ENCODE results near the gene TRPV6.

Gene TRPV6

DNA sequence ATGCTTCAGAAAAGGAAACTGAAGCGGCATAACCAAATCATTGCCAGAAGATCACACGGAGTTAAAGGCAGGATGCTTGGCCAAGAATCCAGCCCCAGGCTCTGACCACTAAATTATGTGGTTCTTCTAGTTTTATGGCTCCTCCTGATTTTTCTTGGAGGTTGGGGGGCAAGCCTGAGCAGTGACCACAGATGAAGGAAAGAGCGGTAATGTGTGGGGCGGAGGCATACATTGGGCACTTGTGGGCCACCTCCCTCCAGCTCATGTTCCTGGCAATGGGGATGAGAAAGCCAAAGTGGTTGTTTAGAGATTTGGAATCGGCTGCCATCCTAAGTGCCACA, 3.2 kb downstream of the TRPV6 start:
- no peak for DNase-seq

GRCh38 chr7:142881586-142882337, 3.8 kb downstream of the TRPV6 start:
- no peak for DNase-seq

GRCh38 chr7:142880876-142881505, 4.6 kb downstream of the TRPV6 start:
- no peak for DNase-seq

DNA sequence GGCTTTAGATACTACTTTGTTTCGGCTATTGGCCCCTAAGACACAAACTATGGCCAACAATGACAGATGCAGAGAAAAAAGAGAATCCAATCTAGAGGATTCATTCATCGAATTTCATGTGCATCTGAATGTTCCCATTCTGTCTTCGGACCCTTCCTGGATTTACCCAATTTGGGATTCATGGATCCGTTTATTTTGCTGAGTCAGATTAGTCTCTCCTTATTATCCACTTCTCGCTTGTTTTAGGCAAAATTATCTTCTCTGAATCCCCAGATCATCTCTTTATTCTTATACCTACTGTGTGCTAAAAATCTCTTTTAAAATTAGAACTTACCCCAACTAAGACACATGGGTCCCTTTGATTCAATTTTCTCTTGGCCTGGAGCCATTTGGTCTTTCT, 6.5 kb downstream of the TRPV6 start:
- no peak for DNase-seq

DNA sequence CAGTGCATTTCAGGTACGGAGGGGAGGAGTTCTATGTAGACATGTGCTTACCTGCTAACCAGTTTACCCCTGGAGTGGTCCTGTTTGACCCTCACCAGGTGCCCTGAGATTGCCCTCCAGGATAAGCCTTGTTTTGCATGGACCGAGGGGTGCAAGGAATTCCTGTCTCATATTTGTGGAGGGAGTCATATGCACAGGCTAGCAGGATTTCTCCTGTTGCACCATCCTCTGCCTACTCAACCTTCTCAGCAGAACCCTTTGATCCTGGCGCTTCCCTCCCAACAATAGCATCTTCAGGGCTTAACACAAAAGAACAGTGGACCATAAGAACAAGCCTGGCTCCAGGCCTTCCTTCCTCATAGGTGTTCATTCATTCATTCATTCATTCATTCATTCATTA, 7.2 kb downstream of the TRPV6 start:
- no peak for DNase-seq

DNA sequence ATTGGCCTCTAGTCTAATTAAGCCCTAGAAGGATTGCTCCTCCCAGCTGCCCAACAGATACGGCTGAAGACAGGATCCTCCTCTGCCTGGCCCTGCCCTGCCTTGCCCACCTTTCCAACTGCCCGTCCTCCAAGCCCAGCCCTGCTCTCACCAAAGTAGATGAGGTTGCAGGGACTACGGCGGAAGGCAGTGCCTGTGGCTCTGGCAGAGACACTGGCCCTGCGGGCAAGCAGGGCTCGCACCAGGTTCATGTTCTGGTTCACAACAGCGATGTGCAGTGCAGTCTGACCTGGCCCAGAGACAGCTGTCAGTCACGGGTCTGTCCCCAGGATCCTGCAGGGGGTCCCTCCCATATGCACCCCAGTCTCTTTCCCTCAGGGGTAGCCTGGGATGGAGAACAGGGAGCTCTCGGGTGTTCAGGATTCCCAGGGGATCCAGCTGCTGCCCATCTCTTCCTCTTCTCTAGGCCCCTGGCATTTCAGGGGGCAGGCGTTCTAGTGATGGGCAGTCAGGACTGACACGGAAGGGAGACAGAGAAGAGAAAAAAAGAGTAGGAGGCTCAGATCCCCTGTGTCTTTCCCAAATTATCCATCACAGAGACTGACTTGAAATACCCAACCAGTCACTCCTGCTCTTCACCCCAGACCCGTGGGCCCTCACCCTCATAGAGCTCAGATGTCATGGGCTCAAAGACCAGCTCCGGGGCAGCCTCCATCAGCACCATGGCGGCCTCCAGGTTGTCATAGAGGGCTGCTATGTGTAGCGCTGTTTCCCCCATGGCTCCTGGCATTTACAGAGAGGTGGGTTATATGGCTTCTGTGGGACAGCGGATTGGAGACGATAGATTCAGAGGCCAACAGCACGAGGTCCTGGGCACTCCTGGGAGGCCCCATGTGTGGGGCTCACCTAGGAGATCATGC, 8.3 kb downstream of the TRPV6 start:
- peak; percentile 5 for DNase-seq

DNA sequence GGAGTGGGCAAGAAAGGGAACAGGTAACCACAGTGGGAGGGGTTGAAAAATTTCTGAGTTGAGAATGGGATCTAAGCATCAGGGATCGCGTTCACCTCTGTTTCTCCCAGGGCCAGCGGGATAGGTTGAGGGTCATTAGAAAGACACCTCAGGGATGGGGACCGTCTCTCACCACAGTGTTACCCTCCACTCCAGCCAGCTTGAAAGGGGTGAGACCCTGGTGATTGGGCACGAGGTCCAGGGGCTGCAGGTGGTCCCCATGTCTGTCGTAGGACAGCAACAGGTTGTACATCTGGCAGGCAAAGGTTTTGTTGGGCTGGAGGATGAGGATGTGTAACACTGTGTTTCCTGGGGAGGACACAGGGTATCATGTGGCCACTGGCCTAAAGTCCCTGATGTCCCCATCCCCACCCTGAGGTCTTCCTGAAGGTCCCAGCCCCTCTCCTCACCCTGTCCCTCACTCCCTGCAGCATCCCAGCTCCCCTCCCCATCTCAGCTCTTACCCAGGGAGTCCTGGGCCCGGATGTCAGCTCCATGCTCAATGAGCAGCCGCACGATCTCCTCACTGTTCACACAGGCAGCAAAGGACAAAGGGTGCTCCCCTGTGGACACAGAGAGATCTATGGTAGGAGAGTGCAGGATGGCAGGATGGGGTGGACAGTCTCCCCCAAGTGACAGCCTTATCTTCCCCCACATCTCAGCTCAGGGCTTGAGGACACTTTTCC, 9.1 kb downstream of the TRPV6 start:
- peak; percentile 1 for DNase-seq

DNA sequence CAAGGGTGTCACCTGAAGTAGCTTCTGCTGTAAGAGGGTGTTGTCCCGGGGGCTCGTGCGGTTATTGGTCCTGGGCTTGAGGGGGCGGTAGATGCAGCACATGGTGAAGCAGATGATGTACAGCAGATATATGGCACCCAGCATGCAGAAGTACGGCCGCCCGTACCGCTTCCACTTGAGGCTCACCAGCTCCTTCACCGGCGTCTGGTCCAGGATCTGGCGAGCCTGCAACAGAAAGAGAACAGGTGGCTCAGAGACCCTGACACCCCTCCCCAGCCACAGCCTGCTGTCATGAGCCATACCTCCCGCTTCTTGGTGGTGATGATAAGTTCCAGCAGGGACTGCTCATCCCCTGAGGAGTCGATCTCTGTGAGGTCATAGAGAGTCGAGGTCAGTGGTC, 10.1 kb downstream of the TRPV6 start:
- no peak for DNase-seq

- DNase-seq = no peak
Observed at GRCh38 chr7:142874837-142875236, 10.7 kb downstream of the TRPV6 start.

GRCh38 chr7:142874409-142874808, 11.1 kb downstream of the TRPV6 start:
- DNase-seq = no peak

GRCh38 chr7:142873871-142874270, 11.7 kb downstream of the TRPV6 start:
- DNase-seq = no peak

- DNase-seq = peak; percentile 10
Observed at GRCh38 chr7:142873281-142873784, 12.2 kb downstream of the TRPV6 start.

- DNase-seq = peak; percentile 11
Observed at GRCh38 chr7:142872106-142872675, 13.4 kb downstream of the TRPV6 start.

GRCh38 chr7:142871260-142872105, 14.1 kb downstream of the TRPV6 start:
- peak; percentile 6 for DNase-seq

GRCh38 chr7:142870566-142871259, 14.8 kb downstream of the TRPV6 start:
- no peak for DNase-seq

GRCh38 chr7:142870147-142870559, 15.4 kb downstream of the TRPV6 start:
- no peak for DNase-seq

DNA sequence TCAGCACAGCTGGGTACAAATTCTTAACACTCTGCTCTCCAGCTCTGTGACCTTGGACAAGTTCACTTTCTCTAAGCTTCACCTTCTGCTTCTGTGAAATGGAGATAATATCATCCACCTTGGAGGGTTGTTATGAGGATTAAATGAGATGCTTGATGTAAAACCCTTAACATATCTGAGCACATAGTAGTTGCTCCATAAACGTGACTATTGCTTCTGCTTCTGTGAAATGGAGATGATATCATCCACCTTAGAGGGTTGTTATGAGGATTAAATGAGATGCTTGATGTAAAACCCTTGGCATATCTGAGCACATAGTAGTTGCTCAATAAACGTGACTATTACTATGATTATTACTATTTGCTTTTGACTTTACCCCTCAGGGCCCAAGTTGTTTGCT, 16.1 kb downstream of the TRPV6 start:
- DNase-seq = no peak

GRCh38 chr7:142868986-142869415, 16.5 kb downstream of the TRPV6 start:
- DNase-seq = no peak

- DNase-seq = peak; percentile 13
Observed at GRCh38 chr7:142868188-142868985, 17.2 kb downstream of the TRPV6 start.

Data from right hindlimb (tissue), 1 donor.